ENCODE results near the gene IGF2BP3.

Gene IGF2BP3

DNA sequence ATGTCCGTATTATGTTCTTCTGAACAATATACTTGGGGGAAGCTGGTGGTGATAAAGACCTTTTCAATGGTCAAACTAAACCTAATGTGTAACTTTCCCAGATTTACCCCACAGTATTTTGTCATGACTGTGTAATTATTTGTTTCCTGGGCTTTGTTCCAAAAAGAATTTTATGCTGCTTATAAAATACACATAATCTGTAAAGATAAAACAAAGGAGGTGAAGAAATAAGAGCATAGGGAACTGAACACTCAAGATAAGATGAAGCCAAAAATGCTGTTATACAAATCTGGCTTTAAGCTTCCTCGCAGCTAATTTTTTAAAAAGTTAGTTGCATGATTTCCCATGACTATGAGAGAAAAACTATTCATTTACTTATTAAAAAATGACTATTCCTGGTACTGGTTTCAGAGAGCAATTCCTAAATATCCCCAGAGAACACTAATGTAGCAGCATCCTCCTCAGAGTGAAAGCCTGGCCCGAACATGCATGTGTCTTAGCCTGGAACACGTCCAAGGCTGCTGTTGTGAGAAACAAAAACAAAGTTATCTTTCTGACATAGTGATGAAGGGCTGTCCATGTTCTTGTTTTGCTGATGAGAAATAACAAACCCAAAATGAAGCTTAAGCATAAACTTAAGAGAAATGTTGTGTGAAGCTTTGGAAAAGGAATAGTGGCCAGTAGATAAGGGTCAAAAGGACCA is 137.2 kb downstream of the IGF2BP3 start:
- Histone ChIP-seq H3K18ac (ENCODE audit: low read depth in 1 of 2, low read length in 2 of 2) (no peak overlapping the region), H3K4me3 (ENCODE audit: insufficient read depth in 1 of 2, low read depth in 1 of 2, low read length in 2 of 2) (peak overlapping the region in 1 of 2 experiments; percentile 20), H3K4me2 (ENCODE audit: low read length, poor library complexity, severe bottlenecking) (no peak overlapping the region), H2AK5ac (ENCODE audit: low read length, severe bottlenecking) (no peak overlapping the region), H3K23ac (ENCODE audit: low read length in 2 of 2) (no peak overlapping the region), H2BK120ac (ENCODE audit: low read depth, low read length) (no peak overlapping the region), H4K91ac (ENCODE audit: low read length) (no peak overlapping the region), H2AFZ (ENCODE audit: low read depth, low read length) (no peak overlapping the region), H3K27ac (ENCODE audit: low read length, poor library complexity, severe bottlenecking) (peak overlapping the region; percentile 87), H3K9ac (ENCODE audit: low read length) (peak overlapping the region; percentile 59), H2BK5ac (ENCODE audit: low read depth, low read length, poor library complexity, severe bottlenecking) (no peak overlapping the region), H2BK12ac (ENCODE audit: low read length in 2 of 2) (no peak overlapping the region), H4K8ac (ENCODE audit: low read length) (no peak overlapping the region), H3K79me1 (replicated peaks; ENCODE audit: low read length, poor library complexity, severe bottlenecking) (peaks cover 17% of the 10 kb centered on the region), H3K14ac (ENCODE audit: low read length in 2 of 2) (no peak overlapping the region), H3K36me3 (ENCODE audit: control insufficient read depth in 1 of 2, insufficient read depth in 2 of 2, low read depth in 1 of 2, low read length in 2 of 2) (peaks cover 6 to 8% of the 10 kb centered on the region in 2 experiments), H3K27me3 (ENCODE audit: control insufficient read depth in 1 of 2, insufficient read depth in 1 of 2, low read length in 2 of 2) (no peaks in the 10 kb centered on the region), H2BK15ac (ENCODE audit: low read depth, poor library complexity, severe bottlenecking) (no peak overlapping the region), H3K9me3 (ENCODE audit: control insufficient read depth, low read length) (peaks cover 8% of the 10 kb centered on the region), H3K4me1 (ENCODE audit: control insufficient read depth, insufficient read depth, low read depth, low read length) (peaks cover 12% of the 10 kb centered on the region), H3K4ac (ENCODE audit: low read depth in 1 of 2, low read length in 2 of 2) (no peak overlapping the region)
- peak; percentile 72 for DNase-seq
- WGBS = 84% methylated on average over 2 of the region's 4 CpGs

DNA sequence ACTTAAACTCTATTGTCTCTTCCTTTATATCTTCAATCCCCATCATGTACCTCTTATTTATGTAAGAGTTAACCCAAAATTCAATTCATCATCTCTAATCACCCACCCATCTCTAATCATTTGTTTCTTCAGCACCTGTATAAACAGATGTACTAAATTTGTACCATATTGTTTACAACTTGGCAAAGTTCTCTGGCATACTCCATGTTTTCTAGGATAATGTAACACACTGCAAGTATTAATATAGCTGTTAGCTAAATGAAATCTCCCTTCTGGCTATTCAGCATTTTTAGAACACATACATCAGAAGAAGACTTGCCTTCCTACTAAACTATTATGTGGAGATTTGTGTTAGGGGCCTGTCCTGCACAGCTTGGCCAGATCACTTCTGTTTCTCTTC is 138.1 kb downstream of the IGF2BP3 start:
- no peak overlapping the region for H3K18ac ChIP-seq (ENCODE audit: low read depth in 1 of 2, low read length in 2 of 2)
- no peak overlapping the region for H3K23ac ChIP-seq (ENCODE audit: low read length in 2 of 2)
- DNase-seq = no peak
- no peak overlapping the region for H3K4me2 ChIP-seq (ENCODE audit: low read length, poor library complexity, severe bottlenecking)
- H4K91ac ChIP-seq (ENCODE audit: low read length) = no peak overlapping the region
- H2BK5ac ChIP-seq (ENCODE audit: low read depth, low read length, poor library complexity, severe bottlenecking) = no peak overlapping the region
- peaks cover 0 to 3% of the 10 kb centered on the region in 2 experiments for H3K36me3 ChIP-seq (ENCODE audit: control insufficient read depth in 1 of 2, insufficient read depth in 2 of 2, low read depth in 1 of 2, low read length in 2 of 2)
- no peak overlapping the region for H3K4ac ChIP-seq (ENCODE audit: low read depth in 1 of 2, low read length in 2 of 2)
- peak overlapping the region; percentile 16 for H3K27ac ChIP-seq (ENCODE audit: low read length, poor library complexity, severe bottlenecking)
- no peak overlapping the region for H3K9ac ChIP-seq (ENCODE audit: low read length)
- peaks cover 12% of the 10 kb centered on the region for H3K4me1 ChIP-seq (ENCODE audit: control insufficient read depth, insufficient read depth, low read depth, low read length)
- peaks cover 15% of the 10 kb centered on the region for H3K79me1 ChIP-seq (replicated peaks; ENCODE audit: low read length, poor library complexity, severe bottlenecking)
- H2AK5ac ChIP-seq (ENCODE audit: low read length, severe bottlenecking) = no peak overlapping the region
- H3K9me3 ChIP-seq (ENCODE audit: control insufficient read depth, low read length) = peaks cover under 1% of the 10 kb centered on the region
- no peak overlapping the region for H3K4me3 ChIP-seq (ENCODE audit: insufficient read depth in 1 of 2, low read depth in 1 of 2, low read length in 2 of 2)
- H3K27me3 ChIP-seq (ENCODE audit: control insufficient read depth in 1 of 2, insufficient read depth in 1 of 2, low read length in 2 of 2) = no peaks in the 10 kb centered on the region
- no peak overlapping the region for H2AFZ ChIP-seq (ENCODE audit: low read depth, low read length)
- H2BK15ac ChIP-seq (ENCODE audit: low read depth, poor library complexity, severe bottlenecking) = no peak overlapping the region
- H3K14ac ChIP-seq (ENCODE audit: low read length in 2 of 2) = no peak overlapping the region
- H4K8ac ChIP-seq (ENCODE audit: low read length) = no peak overlapping the region
- no peak overlapping the region for H2BK120ac ChIP-seq (ENCODE audit: low read depth, low read length)
- H2BK12ac ChIP-seq (ENCODE audit: low read length in 2 of 2) = no peak overlapping the region

DNA sequence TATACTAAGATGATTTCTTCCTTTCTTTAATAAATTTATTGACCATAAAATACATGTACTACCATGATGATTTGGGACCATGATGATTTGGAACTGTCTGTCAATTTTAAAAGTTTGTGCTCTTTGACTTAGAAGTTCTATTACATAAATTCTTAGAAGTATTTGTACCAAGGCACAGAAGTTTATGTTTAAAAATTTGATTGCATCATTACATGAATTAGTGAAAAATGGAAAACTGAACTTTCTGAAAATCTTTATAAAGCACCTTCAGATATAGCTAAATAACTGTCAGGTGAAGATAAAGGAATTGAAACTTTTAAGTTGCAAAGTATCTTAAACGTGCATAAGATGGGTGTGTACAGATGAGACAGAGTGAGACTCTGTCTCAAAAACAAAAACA is 139.2 kb downstream of the IGF2BP3 start:
- DNase-seq = no peak
- Histone ChIP-seq H4K8ac (ENCODE audit: low read length) (no peak overlapping the region), H4K91ac (ENCODE audit: low read length) (no peak overlapping the region), H3K4me2 (ENCODE audit: low read length, poor library complexity, severe bottlenecking) (no peak overlapping the region), H3K9ac (ENCODE audit: low read length) (no peak overlapping the region), H2BK12ac (ENCODE audit: low read length in 2 of 2) (no peak overlapping the region), H3K36me3 (ENCODE audit: control insufficient read depth in 1 of 2, insufficient read depth in 2 of 2, low read depth in 1 of 2, low read length in 2 of 2) (peaks cover 0 to 3% of the 10 kb centered on the region in 2 experiments), H2BK5ac (ENCODE audit: low read depth, low read length, poor library complexity, severe bottlenecking) (no peak overlapping the region), H3K27me3 (ENCODE audit: control insufficient read depth in 1 of 2, insufficient read depth in 1 of 2, low read length in 2 of 2) (no peaks in the 10 kb centered on the region), H2BK120ac (ENCODE audit: low read depth, low read length) (no peak overlapping the region), H3K18ac (ENCODE audit: low read depth in 1 of 2, low read length in 2 of 2) (no peak overlapping the region), H3K4me3 (ENCODE audit: insufficient read depth in 1 of 2, low read depth in 1 of 2, low read length in 2 of 2) (no peak overlapping the region), H3K79me1 (replicated peaks; ENCODE audit: low read length, poor library complexity, severe bottlenecking) (peaks cover 15% of the 10 kb centered on the region), H3K14ac (ENCODE audit: low read length in 2 of 2) (no peak overlapping the region), H3K27ac (ENCODE audit: low read length, poor library complexity, severe bottlenecking) (no peak overlapping the region), H2BK15ac (ENCODE audit: low read depth, poor library complexity, severe bottlenecking) (no peak overlapping the region), H3K9me3 (ENCODE audit: control insufficient read depth, low read length) (no peaks in the 10 kb centered on the region), H3K4ac (ENCODE audit: low read depth in 1 of 2, low read length in 2 of 2) (no peak overlapping the region), H2AK5ac (ENCODE audit: low read length, severe bottlenecking) (no peak overlapping the region), H3K4me1 (ENCODE audit: control insufficient read depth, insufficient read depth, low read depth, low read length) (peaks cover 8% of the 10 kb centered on the region), H2AFZ (ENCODE audit: low read depth, low read length) (no peak overlapping the region), H3K23ac (ENCODE audit: low read length in 2 of 2) (no peak overlapping the region)
- no CpG with 5 or more reads among the region's 1 CpG for WGBS

DNA sequence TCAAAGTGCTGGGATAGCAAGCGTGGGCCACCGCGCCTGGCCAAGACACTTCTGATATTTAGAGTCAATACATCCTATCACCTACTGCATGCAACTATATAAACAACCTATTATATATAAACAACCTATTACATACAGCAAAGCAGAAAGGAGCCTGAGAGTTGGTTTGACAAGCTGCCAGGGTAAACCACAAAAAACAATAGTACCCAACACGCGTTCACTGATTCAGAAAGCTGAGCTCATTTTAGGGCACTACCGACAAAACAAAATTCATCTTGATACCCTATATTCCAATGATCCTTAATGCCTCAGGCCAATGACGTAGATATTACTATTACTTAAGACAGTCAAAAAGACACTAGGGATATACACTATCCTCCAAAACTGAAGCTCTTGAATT is 154.9 kb downstream of the IGF2BP3 start:
- H3K4ac ChIP-seq (ENCODE audit: low read depth in 1 of 2, low read length in 2 of 2) = no peak overlapping the region
- no peaks in the 10 kb centered on the region for H3K9me3 ChIP-seq (ENCODE audit: control insufficient read depth, low read length)
- H3K23ac ChIP-seq (ENCODE audit: low read length in 2 of 2) = no peak overlapping the region
- H3K9ac ChIP-seq (ENCODE audit: low read length) = no peak overlapping the region
- peaks cover 16% of the 10 kb centered on the region for H3K79me1 ChIP-seq (replicated peaks; ENCODE audit: low read length, poor library complexity, severe bottlenecking)
- no peak overlapping the region for H2AFZ ChIP-seq (ENCODE audit: low read depth, low read length)
- H4K91ac ChIP-seq (ENCODE audit: low read length) = no peak overlapping the region
- H3K27me3 ChIP-seq (ENCODE audit: control insufficient read depth in 1 of 2, insufficient read depth in 1 of 2, low read length in 2 of 2) = no peaks in the 10 kb centered on the region
- H2BK15ac ChIP-seq (ENCODE audit: low read depth, poor library complexity, severe bottlenecking) = no peak overlapping the region
- no peak overlapping the region for H3K18ac ChIP-seq (ENCODE audit: low read depth in 1 of 2, low read length in 2 of 2)
- H2BK120ac ChIP-seq (ENCODE audit: low read depth, low read length) = no peak overlapping the region
- no peak for DNase-seq
- no peak overlapping the region for H3K27ac ChIP-seq (ENCODE audit: low read length, poor library complexity, severe bottlenecking)
- H3K36me3 ChIP-seq (ENCODE audit: control insufficient read depth in 1 of 2, insufficient read depth in 2 of 2, low read depth in 1 of 2, low read length in 2 of 2) = peaks cover 32 to 34% of the 10 kb centered on the region in 2 experiments
- H3K14ac ChIP-seq (ENCODE audit: low read length in 2 of 2) = no peak overlapping the region
- 88% methylated on average over 6 of the region's 7 CpGs for WGBS
- no peak overlapping the region for H4K8ac ChIP-seq (ENCODE audit: low read length)
- peaks cover 2% of the 10 kb centered on the region for H3K4me1 ChIP-seq (ENCODE audit: control insufficient read depth, insufficient read depth, low read depth, low read length)
- H2BK12ac ChIP-seq (ENCODE audit: low read length in 2 of 2) = no peak overlapping the region
- H3K4me3 ChIP-seq (ENCODE audit: insufficient read depth in 1 of 2, low read depth in 1 of 2, low read length in 2 of 2) = no peak overlapping the region
- no peak overlapping the region for H2BK5ac ChIP-seq (ENCODE audit: low read depth, low read length, poor library complexity, severe bottlenecking)
- H3K4me2 ChIP-seq (ENCODE audit: low read length, poor library complexity, severe bottlenecking) = no peak overlapping the region
- H2AK5ac ChIP-seq (ENCODE audit: low read length, severe bottlenecking) = no peak overlapping the region

All from mesenchymal stem cell (in vitro differentiated cells and primary cell).